Fibroblast of skin of back (primary cell): Measurements from ENCODE around the gene GALNT9.

Source experiments
- DNase-seq: peaks from one replicate; pipeline ENCODE4 v3.0.0-alpha.2; 2013

GALNT9 gene

DNA sequence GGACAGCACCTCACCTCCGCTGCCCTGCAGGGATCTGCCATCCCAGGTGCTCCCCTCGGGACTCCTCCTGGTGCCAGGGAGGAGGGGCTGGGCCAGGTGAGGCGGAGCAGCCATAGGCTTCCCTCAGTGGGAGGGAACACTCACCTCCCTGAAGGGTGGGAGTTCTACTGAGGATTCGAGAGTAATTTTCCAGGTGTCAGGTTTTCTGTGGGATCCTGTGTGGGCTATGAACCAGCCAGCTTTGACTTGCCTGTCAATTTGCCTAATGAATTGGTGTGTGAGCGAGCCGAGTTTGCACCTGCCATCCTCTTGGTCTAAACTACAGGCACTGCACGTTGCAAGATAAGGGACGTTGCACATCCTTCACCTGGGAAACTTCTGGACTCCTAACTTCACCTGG lies 134.8 kb downstream of the GALNT9 start:
- DNase-seq, result no peak

DNA sequence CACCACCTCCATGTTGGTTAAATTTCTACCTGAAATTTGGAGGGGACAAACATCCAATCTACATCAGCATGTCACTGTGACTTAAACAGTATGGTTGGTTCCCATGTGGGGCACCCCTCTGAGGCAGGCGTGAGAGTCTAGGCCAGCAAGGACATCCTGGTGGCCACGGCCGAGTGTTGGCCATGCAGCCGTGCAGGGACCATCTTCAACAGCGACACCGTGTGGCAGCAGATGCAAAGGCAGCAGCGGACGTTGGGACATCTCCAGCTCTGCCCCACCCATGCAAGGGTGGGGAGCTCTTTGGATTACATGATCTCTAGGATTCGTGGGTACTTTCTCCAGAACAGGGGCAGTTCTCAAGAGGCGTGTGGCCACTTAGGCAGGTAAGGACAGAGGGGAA lies 135.3 kb downstream of the GALNT9 start:
- DNase-seq, result no peak

DNA sequence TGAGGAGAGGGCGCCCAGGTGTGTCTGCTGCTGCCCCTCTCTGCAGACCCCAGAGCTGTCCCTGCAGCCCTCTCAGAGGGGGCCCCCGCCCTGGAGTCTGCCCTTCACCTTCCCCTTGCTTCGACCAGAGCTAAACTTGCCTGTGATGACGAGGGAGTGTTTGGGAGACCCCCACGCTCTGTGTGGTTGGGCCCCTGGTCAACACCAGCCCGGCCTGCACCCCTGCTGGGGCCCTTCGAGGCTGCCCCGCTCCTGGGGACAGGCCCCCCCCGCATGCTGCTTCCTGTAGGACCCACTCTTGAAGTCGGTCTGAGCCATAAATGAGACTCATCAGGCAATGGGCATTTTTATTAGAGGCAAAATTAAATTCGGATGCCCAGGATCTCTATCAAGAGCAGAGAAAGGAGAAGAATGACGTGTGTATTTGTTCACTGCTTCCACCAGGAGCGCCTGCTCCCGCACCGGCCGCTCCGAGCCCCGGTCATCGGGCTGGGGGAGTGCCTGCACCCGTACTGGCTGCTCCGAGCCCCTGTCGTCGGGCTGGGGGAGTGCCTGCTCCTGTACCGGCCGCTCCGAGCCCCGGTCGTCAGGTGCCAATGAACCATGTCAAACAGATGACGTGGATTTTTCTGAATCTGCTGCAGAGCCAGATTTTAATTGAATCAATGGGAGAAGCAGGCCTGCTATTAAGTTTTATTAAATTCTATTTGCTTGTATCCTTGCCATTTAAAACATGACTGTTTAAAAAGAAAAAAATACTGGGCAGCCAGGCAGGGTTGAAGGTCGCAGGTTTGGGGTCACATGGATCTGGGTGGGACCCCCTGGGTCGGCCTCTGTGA lies 137.5 kb downstream of the GALNT9 start:
- no peak for DNase-seq

DNA sequence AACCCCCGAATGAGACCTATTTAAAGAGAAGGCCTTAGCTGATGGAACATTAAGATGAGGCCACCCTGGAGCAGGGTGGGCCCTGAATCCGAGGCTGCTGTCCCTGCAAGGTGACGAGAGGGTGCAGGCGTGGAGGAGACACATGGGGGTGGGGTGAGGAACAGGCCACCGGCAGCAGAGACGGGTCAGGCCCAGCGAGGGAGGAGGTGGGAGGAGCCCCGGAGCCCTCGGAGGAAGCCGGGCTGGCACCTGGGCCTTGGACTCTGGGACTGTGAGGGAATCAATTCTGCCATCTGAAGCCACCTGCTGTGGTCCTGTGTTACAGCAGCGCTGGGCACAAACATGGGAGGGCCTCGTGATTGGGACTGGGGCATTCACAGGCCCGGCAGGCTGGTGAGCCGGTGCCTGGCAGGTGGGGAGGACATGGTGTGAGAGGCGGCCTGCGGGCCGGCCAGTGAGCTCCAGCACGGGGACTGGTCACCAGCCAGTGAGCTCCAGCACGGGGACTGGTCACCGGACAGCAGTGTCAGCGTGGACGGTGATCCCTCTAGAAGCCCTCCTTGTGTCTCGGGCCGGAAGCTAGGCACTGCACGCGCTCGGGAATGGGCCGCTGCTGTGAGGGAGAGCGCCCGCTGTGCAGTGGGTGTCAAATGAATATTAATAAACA lies 138.4 kb downstream of the GALNT9 start:
- DNase-seq, result no peak

DNA sequence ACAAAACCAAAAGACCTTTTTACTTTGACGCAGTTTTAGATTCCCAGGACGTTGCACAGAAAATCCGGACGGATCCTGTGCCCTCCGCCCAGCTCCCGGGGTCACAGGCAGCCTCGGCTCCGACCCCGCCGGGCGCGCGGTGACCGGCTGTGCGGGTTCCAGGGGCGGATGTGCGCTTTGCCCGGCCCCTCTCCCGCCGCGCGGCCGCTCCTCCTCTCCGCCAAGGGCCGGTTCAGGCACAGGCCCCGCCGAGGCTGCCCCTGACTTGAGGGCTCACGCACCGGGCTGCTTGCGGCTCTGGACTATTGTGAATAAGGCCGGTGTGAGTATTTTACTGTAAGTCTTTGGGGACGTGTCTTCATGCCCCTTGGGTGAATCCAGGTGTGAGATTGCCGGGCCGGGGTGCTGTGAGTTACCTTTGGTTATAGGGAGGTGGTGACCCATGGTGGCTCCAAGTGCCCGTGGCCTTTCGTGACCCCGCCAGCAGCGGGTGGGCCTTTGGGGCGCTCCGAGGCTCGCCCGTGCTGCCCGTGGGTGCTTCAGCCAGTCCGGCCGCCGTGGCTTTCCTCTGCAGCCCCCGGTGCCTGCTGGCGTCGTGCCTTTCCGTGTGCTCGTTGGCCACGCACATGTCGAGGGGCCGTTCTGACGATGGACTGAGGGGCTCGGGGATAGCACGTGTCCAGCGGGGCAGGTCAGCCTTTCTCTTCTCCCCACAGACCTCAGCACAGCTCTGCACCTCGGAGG lies 139.2 kb downstream of the GALNT9 start:
- DNase-seq, result no peak

DNA sequence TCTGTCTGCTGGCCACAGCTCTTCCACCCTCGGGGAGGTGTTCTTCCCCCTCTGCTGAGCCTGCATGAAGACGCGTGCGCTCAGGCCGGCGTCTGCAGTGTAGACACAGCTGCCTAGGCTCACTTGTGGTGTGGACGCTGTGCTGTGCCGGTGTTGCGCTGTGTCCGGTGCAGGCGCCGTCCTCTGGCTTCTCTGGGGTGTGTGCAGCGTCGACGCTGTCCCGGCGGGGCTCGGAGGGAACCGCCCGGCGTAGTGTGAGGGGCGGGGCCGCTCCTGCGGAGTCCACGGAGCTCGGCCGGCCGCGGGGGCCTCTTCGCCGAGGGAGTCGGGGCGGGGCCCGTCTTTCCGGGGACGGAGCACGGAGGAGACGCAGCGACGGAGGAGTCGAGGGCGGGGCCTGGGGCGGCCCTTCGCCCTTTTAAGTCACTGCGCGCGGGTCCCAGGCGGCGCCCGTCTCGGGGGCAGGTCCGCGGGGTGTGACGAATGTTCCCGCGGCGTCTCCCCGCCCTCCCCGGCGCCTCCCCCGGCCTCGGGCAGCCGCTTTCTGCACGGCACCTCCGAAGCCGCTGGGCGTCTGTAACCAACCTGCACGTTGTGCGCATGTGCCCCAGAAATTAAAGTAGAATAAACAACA lies 139.9 kb downstream of the GALNT9 start:
- peak; percentile 91 for DNase-seq

DNA sequence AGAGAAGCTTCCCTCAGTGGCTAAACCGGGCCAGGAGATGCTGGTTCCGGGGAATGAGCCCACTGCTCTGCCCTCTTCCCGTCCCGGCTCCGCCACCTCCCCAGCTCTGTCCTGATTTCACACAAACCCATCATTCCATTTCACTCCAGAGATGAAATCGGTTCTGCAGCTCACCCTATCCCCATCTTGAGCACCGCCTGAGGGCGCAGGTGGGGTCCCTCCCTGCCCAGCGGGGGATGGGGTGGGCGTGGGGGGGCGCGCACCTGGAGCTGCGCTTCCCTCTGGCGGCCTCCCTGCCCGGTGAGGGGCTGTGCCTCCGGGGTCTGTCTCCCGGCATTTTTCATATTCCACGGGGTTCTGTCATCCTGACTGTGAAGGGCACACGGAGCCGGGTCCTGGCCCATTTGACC lies 140.5 kb downstream of the GALNT9 start:
- DNase-seq, result no peak

DNA sequence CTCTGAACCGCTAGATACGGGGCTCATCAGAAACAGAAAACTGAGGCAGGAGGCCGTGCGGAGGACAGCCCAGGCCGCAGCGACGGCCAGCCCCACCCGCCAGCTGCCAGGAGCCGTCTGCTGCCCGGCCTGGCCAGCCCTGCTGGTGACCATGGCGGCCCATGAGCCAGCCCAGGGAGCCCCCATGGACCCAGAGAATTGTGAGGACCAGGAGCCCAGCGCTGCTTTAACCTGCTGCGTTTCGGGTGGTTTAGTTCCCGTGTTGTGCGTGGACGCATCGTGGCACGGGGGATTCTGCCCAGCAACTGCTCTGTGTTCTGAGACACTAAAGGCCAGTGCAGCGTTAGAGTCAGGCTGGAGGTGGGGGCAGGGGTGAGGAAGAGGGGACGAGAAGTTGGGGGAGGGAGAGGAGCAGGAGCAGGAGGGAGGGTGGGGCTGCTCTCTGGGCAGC lies 140.9 kb downstream of the GALNT9 start:
- no peak for DNase-seq

DNA sequence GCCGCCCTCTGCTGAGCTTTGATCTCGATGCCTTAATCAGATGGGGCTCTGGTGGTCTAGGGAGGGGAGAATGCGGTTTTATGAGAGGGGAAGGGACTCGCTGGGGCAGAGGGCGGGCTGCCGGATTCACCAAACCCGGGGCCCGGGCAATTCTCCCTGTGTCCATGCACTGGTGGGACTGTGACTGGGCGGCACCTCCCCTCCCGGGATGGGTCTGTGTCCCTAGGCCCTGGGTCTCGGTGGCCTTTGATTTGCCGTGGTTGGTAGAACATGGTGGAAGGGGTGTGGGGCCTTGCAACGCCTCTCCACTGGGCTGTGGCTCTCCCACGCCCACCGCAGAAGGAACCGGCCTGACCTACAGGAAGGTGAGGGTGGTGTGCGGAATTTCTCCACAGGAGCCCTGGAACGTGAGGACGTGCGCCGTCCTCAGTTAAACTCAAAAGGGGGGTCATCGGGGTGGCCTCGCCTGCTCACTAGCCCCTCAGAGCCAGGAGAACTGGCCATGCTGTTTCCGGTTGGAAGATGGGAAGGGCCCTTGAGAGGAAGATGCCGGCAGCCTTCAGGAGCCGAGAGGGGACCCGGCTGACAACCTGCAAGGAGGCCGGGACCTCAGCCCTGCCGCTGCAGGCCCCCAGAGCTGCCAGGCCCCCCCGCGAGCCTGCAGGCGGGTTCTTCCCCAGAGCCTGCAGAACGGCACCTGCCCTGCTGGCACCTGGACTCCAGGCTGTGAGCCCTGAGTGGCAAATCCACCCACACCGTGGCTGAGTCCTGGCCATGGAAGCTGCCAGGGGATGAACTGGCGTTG lies 141.5 kb downstream of the GALNT9 start:
- DNase-seq, result no peak

DNA sequence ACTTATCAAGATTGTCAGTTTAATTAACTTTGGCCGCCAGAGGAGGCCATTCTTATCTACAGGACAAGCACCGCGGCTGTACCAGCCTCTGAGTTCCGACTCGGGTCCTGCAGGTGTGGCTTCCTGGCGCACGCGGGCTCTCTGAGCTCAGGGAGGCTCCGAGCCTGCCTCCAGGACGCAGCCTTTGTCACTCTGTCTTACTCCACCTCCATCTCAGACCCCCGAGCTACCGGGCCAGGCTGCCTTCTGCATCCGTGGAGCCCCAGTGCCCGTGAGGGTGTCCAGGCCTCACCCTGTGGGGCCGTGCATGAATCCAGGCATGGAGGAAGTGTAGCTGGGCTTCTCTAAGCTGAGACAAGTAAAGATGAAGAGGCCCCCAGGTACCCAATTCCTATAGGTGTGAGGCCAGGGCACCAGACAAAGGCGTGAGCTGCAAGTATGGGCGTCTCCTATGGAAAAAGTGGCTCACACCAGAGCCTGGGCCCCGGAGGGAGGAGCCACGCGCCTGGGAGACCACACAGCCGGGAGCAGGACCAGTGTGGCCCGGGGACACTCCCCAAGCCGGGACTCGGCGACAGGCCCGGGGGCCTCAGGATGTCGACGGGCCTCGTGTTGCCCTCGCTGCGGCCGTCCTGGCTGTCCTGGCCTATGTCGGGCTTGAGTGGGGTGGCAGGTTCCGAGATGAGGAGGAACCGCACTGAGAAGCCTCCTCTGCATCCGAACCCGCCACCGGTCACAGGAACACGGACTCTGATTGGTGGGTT lies 142.3 kb downstream of the GALNT9 start:
- no peak for DNase-seq

DNA sequence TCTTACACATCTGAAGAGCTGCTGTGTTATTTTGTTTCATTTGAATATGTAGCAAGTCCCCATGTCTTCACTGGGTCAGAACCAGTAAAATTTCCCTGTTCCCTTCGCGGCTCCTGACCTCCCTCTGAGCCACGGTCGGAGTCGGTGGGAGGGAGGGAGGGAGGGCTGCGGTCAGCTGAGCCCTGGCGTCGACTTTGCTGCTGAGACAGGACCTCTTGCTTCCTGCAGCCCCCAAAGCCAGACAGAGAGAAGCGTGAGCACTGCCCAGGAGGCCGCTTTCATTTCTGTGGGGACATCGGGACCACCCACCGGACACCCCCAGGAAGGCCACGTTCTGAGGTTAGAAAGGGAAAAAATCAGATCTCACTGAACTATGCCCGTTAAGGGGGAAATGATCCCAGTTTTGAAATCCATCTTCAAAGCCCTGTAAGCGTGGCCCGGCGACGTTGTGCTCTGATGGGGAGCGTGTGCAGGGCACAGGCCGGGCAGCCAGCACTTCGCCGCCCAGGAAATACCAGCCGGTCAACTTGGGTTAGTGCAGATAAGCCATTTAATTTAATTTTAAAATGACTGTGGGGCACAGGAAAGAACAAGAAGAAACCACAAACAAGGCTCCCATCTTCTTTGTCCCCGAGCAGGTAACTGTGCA lies 143.1 kb downstream of the GALNT9 start:
- DNase-seq, result no peak

DNA sequence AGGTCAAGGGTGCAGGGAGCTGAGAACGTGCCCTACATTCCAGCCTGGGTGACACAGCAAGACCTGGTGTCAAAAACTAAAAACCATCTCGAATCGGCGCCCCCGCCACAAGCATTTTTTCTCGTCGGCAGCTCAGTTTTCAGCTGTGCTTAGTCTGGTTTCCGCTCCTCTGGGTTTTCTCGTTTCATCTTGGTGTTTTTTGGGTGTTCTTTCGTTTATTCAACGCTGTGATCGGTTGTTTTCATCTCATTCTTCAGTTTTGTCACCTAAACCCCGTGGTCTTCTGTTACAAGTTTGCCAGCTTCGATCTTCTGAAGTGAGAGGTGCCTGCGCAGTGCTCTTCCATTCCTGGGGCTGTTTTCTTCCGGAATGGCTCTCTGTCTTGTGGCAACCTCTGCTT lies 143.7 kb downstream of the GALNT9 start:
- DNase-seq, result no peak

DNA sequence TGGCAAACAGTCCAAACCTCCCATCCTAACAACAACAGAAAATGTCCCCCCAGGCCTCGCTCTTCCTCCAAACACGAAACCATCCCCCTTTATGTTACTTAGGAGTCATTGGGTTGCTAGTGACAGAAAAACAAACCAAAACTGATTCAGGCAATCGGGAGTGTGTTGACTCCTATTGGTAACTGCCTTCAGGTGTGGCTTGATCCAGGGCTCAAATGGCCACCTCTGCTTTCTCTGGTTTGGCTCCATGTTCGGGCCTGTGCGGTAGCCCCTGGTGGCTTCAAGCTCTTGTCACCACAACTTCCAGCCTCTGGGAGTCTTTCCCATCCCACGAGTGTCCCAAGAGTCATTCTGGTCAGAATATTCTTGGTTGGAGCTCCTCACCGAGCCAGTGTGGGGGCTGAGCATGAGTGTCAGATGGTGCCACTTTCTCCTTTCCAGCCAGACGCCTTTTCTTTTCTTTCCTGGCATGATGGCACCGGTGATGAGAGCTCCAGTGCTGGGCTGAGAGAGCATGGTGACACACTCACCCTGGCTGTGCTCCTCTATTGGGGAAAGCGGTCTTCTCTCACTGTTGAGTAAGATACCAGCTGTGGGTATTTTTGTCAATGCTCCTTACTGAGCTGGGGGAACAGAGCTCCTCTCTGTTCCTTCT lies 146.6 kb downstream of the GALNT9 start:
- no peak for DNase-seq

DNA sequence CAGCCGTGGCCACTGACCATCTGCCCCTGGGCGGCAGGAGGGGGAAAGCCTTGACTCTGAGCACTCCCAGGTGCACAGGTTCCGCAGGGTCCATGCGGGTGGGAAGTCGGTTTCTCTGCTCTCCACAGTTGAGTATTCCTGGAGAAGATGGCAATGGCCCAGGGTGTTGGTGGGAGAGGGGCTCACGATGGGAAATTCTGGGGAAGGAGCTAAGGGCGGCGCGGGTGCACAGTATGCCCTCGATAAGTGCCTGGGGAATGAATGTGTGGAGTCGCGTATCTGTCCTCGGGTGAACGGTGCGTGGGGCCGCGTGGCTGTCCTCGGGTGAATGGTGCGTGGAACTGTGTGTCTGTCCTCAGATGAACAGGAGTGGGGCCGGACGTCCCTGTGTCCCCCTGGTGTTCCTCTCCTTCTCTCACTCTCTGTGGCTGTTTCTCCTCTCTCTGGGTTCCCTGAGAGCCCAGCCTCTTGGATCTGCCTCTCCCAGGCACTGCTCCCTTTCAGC lies 147.1 kb downstream of the GALNT9 start:
- DNase-seq, result no peak

DNA sequence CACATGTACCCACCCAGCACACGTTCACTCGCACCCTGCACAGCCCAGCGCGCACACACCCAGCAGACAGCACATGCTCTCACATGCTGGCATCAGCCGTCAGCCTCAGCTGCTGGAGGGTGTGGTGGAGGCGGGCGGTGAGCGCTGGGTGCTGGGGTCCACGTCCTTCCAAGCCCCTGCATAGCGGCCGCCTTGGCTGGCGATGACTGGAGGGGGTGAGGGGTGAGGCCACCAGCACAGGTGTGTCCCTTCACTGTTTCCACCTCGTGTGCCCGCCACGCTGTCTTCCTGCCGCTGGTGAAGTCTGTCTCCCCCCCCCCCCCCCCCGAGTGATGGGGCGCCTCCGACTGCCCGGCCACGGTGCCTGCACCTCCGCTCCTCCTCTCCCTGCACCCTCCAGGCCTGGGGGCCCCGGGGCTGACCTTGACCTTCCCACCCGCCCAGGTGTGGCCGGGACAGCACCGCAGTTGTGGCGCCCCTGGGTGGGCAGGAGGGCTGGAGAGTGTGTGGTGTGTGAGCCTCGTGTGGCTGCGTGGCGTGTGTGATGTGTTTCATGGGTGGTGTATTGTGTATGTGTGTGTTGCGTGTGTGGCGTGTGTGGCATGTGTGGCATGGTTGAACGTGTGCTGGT lies 147.7 kb downstream of the GALNT9 start:
- no peak for DNase-seq

DNA sequence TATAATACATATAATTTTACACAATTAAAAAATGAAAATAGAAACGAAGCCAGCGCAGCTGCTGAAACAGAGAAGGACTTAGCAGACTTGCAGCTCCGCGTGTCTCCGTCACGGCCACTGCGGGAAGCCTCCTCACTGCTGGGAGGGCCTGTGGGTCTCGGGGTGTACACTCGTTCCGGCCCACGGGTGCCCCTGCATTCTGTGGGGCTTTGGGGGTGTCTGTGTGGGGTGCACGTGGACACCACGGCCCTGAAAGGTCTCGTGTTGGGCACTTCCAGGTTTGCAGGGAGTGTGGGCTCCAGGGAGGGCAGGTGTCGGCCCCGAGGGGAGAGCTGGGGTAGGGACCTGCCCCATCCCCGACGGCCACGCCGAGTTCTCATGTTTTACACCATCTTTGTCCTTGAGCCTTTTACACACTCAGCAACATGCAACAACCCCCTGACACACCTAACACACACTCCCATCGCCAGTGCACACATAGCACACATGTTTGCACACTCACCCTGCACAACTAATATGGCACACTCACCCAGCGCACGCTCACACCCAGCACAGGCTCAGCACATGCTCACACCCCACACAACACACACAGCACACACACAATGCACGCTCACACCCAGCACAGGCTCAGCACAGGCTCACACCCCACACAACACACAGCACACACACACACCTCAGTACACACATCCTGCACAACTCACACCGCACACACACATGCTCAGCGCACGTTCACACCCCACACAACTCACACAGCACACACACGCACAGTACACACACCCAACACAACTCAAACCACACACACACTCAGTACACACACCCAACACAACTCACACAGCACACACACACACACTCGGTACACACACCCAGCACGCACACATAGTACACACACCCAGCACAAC lies 148.5 kb downstream of the GALNT9 start:
- DNase-seq, result no peak

DNA sequence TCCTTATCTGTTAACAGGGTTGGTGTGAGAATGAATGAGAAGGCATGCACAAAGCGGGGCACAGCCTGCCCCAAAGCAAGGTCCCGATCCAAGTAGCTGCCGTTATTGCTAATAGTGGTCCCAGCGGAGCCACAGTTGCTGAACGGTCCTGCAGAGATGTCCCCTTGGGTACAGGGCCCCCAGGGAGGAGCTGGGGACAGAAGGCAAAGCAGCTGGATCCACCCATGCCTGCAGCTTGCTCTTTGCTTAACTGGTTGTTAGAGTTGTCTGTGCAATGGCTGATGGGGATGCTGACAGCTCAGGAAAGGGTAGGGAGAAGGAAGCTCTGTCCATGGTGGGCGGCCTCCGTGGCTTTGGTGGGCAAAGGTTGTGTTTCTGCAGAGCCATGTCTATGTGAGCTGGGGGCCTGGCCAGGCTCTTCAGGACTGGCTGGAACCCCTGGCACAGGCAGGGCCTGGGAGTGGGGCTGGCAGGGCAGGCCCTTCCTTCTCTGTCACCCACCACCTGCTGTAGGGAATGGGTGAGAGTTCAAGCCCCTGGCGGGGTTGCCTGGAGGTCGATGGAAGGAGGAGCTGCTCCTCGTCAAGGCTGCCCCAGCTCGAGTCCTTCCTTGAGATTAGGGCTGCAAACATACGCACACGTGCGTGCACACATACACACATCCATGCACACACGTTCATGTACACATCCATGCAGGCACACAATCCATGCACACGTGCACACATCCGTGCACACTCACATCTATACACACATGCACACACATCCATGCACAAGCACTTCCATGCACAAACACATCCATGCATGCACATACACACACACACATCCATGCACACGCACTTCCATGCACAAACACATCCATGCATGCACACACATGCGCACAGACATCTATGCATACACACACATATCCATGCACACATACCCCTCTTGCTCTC lies 149.7 kb downstream of the GALNT9 start:
- DNase-seq, result no peak
